ENCODE data around the gene PUM2. TPM values are rescaled to one million over a fixed set of nuclear protein-coding genes. Genes with fewer than 3 reads are reported as not detected.
"Not testable (repeated sequence)": the region's sequence is repeated elsewhere in the genome, so short reads cannot be mapped to it uniquely, and the experiment has no call there.

PUM2 gene
- total and polyA plus RNA-seq, 5 experiments from 2014 or later: 17.1 to 177 (median 19.0) TPM

GRCh38 chr2:20254731-20255130 is 95.9 kb downstream of the PUM2 start:
- no peak for ATAC-seq
- Mint-ChIP-seq H3K9me3 (no peaks in the 10 kb centered on the region), H3K27ac (no peak overlapping the region), H3K4me1 (no peaks in the 10 kb centered on the region), H3K27me3 (no peaks in the 10 kb centered on the region), H3K4me3 (no peak overlapping the region), H3K36me3 (peaks cover 0 to 85% (median 29%) of the 10 kb centered on the region in 3 donors)
- POLR2A ChIA-PET: no interaction called here
- DNase-seq: no peak

DNA sequence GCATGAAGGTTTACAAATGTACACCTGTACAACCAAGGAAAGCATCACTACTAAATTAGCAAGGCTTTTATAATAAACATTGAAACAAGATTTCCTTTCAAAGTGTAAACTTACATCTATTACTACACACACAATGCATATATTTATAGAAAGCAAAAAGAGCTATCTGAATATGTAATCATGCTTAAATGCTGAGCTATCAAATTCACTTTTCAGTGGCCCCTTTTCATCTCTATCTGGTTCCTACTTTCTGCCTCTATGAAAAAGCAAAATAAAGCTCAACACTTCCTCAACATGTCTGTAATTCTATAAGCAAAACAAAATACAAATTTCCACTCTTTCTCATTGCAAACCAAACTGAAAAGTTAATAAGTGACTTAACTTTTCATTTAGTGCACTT is 100.2 kb downstream of the PUM2 start:
- H3K27ac Mint-ChIP-seq: peak overlapping the region in 1 of 10 donors; percentile 28
- no peak for ATAC-seq

GRCh38 chr2:20249170-20249569 is 101.5 kb downstream of the PUM2 start:
- POLR2A ChIA-PET: no interaction called here
- Mint-ChIP-seq H3K27ac (peak overlapping the region in 5 of 10 donors; percentile 2 to 74 (median 35)), H3K27me3 (no peaks in the 10 kb centered on the region), H3K4me1 (peaks cover 0 to 2% (median 0%) of the 10 kb centered on the region in 4 donors), H3K9me3 (no peaks in the 10 kb centered on the region), H3K36me3 (peaks cover 8 to 72% (median 60%) of the 10 kb centered on the region in 3 donors), H3K4me3 (no peak overlapping the region)
- ATAC-seq (no peak), DNase-seq (no peak)

More for the DNA sequence above, 100.2 kb downstream of the PUM2 start:
- POLR2A ChIA-PET: no interaction called here
- H3K36me3 Mint-ChIP-seq: peaks cover 8 to 84% (median 65%) of the 10 kb centered on the region in 3 donors
- H3K9me3 Mint-ChIP-seq: no peaks in the 10 kb centered on the region
- no peaks in the 10 kb centered on the region for H3K4me1 Mint-ChIP-seq
- no peak for DNase-seq
- H3K4me3 Mint-ChIP-seq: no peak overlapping the region
- H3K27me3 Mint-ChIP-seq: no peaks in the 10 kb centered on the region

GRCh38 chr2:20247084-20247483 is 103.6 kb downstream of the PUM2 start:
- Mint-ChIP-seq H3K36me3 (peaks cover 8 to 51% (median 49%) of the 10 kb centered on the region in 3 donors), H3K27ac (peak overlapping the region in 5 of 10 donors; percentile 18 to 39 (median 35)), H3K27me3 (no peaks in the 10 kb centered on the region), H3K9me3 (no peaks in the 10 kb centered on the region), H3K4me1 (peaks cover under 1 to 9% (median 4%) of the 10 kb centered on the region in 4 donors), H3K4me3 (peak overlapping the region in 1 of 10 donors; percentile 20)
- ATAC-seq (peak in 1 of 2 donors; percentile 34), DNase-seq (no peak)
- POLR2A ChIA-PET: no interaction called here

DNA sequence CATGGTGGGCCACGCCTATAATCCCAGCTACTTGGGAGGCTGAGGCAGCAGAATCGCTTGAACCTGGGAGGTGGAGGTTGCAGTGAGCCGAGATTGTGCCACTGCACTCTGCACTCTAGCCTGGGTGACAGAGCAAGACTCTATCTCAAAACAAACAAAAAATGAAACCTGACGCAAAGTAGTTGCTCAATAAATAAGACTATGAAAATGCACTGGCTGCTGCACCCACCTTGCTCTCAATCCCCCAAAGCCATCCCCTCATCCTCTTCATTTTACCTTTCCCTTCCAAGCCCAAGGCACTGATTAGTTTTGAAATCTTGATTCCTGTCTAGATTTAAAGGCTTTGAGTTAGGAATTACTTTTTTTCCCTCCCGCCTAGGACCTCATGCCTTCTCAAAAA is 107.0 kb downstream of the PUM2 start:
- peaks cover 8 to 27% (median 19%) of the 10 kb centered on the region in 3 donors for H3K36me3 Mint-ChIP-seq
- peak overlapping the region in 6 of 10 donors; percentile 11 to 88 (median 44) for H3K27ac Mint-ChIP-seq
- DNase-seq, POLR2A ChIA-PET, ATAC-seq, H3K27me3 Mint-ChIP-seq, H3K9me3 Mint-ChIP-seq: not testable (repeated sequence)
- peak overlapping the region in 2 of 10 donors; percentile 4 to 57 for H3K4me3 Mint-ChIP-seq
- H3K4me1 Mint-ChIP-seq: peaks cover 5 to 17% (median 11%) of the 10 kb centered on the region in 4 donors

GRCh38 chr2:20242727-20243377 is 107.8 kb downstream of the PUM2 start:
- ATAC-seq: peak in 1 of 2 donors; percentile 35

DNA sequence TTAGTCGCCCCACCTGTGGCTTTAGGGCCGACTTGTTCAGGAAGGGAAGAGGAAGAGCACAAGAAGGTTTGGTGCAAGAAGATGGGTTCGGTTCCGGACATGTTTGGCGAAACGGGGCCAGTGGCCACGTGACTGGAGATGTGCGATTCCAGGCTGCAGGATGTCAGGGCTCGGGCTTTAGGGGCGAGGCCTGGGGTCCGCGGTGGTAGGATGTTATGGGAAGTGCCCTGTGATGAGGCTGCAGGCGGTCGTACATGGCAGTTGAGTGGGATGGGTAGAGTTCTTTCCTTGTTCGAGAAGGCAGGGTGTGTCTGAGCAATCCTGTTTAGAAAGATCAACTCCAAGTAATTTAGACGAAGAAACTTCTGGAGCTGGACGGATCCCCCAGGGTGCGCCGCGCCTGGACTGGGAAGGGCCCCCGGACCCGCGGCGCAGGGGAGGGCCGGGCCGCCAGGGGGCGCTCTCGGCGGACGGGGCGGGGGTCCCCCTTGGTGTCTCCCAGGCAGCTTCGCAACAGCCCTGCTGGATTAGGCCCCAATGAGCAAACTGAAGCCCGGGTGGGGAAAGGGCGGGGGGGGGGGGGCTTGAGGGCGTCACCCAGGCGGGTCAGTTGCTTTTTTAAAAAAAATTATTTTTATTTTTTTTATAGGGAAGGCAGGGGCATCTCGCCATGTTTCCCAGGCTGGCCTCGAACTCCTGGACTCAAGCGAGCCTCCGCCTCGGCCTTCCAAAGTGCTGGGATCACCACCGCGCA is 108.5 kb downstream of the PUM2 start:
- H3K9me3 Mint-ChIP-seq: peaks cover 0 to 12% (median 0%) of the 10 kb centered on the region in 9 donors
- peak overlapping the region; percentile 30 to 85 (median 67) for H3K4me3 Mint-ChIP-seq
- POLR2A ChIA-PET: no interaction called here
- DNase-seq: peak in 5 of 10 donors; percentile 16 to 46 (median 29)
- peak; percentile 59 to 61 for ATAC-seq
- H3K4me1 Mint-ChIP-seq: peaks cover 5 to 17% (median 11%) of the 10 kb centered on the region in 4 donors
- H3K27ac Mint-ChIP-seq: peak overlapping the region in 8 of 10 donors; percentile 41 to 90 (median 75)
- peaks cover 0 to 10% (median 2%) of the 10 kb centered on the region in 5 donors for H3K27me3 Mint-ChIP-seq
- peaks cover 0 to 13% (median 7%) of the 10 kb centered on the region in 3 donors for H3K36me3 Mint-ChIP-seq

More at GRCh38 chr2:20242727-20243377, 107.8 kb downstream of the PUM2 start:
- Mint-ChIP-seq H3K27me3 (peaks cover 0 to 3% (median 0%) of the 10 kb centered on the region in 5 donors), H3K36me3 (peaks cover 4 to 20% (median 13%) of the 10 kb centered on the region in 3 donors), H3K4me1 (peaks cover 5 to 17% (median 11%) of the 10 kb centered on the region in 4 donors), H3K4me3 (peak overlapping the region in 3 of 10 donors; percentile 8 to 70 (median 24)), H3K9me3 (peaks cover 0 to 5% (median 0%) of the 10 kb centered on the region in 9 donors), H3K27ac (peak overlapping the region in 4 of 10 donors; percentile 56 to 80 (median 68))
- POLR2A ChIA-PET: no interaction called here
- no peak for DNase-seq

GRCh38 chr2:20240291-20240690 is 110.4 kb downstream of the PUM2 start:
- H3K27ac Mint-ChIP-seq, ATAC-seq, H3K36me3 Mint-ChIP-seq, DNase-seq, POLR2A ChIA-PET, H3K4me3 Mint-ChIP-seq: not testable (repeated sequence)
- H3K27me3 Mint-ChIP-seq: peaks cover 8 to 27% (median 10%) of the 10 kb centered on the region in 5 donors
- H3K4me1 Mint-ChIP-seq: peaks cover 6 to 17% (median 11%) of the 10 kb centered on the region in 4 donors
- peaks cover 0 to 13% (median 0%) of the 10 kb centered on the region in 9 donors for H3K9me3 Mint-ChIP-seq

DNA sequence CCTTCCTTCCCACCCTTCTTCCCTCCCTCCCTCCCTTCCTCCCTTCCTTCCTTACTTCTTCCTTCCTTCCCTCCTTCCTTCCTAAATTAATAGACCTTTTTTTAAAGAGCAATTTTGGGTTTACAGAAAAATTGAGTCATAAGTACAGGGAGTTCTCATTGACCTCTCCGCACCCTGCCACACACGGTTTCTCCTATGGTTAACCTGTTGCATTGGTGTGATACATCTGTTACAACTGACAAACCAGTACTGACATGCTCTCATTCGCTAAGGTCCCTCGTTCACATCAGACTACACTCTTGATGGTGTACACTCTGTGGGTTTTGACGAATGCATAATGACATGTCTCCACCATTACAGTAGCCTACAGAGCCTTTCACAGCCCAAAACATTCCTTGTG is 114.1 kb downstream of the PUM2 start:
- DNase-seq (peak in 1 of 10 donors; percentile 6), ATAC-seq (no peak)
- H3K4me3 Mint-ChIP-seq: no peak overlapping the region
- H3K27ac Mint-ChIP-seq: no peak overlapping the region
- peaks cover 10 to 37% (median 13%) of the 10 kb centered on the region in 5 donors for H3K27me3 Mint-ChIP-seq
- POLR2A ChIA-PET: no interaction called here
- H3K36me3 Mint-ChIP-seq: no peaks in the 10 kb centered on the region
- H3K4me1 Mint-ChIP-seq: peaks cover 1 to 3% (median 2%) of the 10 kb centered on the region in 4 donors
- peaks cover 0 to 13% (median 0%) of the 10 kb centered on the region in 9 donors for H3K9me3 Mint-ChIP-seq

DNA sequence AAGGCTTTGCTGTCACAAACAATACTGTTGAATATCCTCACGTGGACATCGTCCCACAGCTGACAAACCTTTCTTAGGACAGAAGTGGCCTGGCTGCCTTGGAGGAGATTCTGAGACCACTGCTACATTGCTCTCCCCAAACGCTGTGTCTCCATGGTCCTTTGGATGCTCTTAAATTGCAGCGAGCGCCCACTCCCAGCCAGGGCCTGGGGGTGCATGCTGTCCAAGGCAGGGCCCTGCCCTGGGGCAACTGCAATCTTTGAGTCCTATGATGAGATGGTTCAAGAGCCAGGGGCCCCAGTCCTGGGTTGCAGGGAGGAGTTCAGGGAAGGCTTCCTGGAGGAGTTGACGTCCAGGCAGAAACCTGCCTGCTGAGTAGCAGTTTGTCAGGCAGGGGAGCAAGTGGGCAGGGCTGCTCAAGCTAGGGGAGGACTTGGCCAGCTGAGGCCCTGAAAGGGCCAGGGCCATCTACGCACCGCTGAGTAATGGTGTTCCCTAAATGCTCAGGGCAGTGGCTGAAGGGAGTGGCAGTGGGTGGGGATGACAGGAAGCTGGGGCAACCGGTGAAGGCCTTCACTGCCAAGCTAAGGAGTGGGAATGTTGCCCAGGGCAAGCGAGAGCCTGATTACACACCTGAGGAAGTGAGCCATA is 114.9 kb downstream of the PUM2 start:
- POLR2A ChIA-PET: no interaction called here

DNA sequence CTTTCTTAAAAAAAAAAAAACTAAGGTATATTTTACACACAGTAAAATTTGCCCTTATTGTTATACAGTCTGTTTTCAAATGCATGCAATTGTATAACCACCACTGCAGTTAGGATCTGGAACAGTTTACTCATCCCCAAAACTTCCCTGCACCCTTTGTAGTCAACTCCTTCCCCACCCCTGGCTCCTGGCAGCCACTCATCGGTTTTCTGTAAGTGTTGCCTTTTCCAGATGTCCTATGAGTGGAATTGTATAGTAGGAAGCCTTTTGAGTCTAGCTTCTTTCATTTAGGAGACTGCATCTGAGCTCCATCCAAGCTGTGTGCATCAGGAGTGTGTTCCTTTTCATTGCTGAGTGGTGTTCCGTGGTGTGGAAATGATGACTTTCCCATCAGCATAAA is 116.0 kb downstream of the PUM2 start:
- H3K4me1 Mint-ChIP-seq, H3K36me3 Mint-ChIP-seq, H3K4me3 Mint-ChIP-seq, H3K27ac Mint-ChIP-seq, POLR2A ChIA-PET, ATAC-seq: not testable (repeated sequence)
- H3K27me3 Mint-ChIP-seq: peaks cover 10 to 54% (median 18%) of the 10 kb centered on the region in 5 donors
- H3K9me3 Mint-ChIP-seq: peaks cover 0 to 13% (median 0%) of the 10 kb centered on the region in 9 donors
- peak in 1 of 10 donors; percentile 2 for DNase-seq

More for the DNA sequence above, 114.9 kb downstream of the PUM2 start:
- DNase-seq (peak in 1 of 10 donors; percentile 7), ATAC-seq (no peak)
- Mint-ChIP-seq H3K27ac (no peak overlapping the region), H3K9me3 (peaks cover 0 to 13% (median 0%) of the 10 kb centered on the region in 9 donors), H3K4me3 (no peak overlapping the region), H3K27me3 (peaks cover 10 to 44% (median 18%) of the 10 kb centered on the region in 5 donors), H3K4me1 (peaks cover 0 to 2% (median 0%) of the 10 kb centered on the region in 4 donors), H3K36me3 (no peaks in the 10 kb centered on the region)

DNA sequence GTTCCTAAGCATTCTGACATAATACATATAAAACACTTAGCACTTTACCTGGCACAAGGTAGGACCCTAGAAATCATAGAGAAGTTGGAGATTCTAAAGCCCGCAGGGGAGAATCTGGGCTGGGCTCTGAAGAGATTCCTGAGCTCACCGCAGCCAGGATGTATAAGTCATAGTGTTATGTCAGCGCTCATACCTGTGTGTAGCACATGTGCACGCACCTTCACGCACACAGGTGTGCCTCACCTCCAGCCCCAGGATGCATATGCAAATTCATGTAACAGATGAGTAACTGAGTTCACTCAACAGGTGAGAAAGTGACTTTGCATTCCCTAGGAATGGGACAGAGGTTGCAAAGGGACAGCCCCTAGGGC is 117.8 kb downstream of the PUM2 start:
- Mint-ChIP-seq H3K27me3 (peaks cover 14 to 68% (median 28%) of the 10 kb centered on the region in 5 donors), H3K4me3 (no peak overlapping the region), H3K36me3 (no peaks in the 10 kb centered on the region), H3K4me1 (peaks cover 0 to 2% (median 0%) of the 10 kb centered on the region in 4 donors), H3K9me3 (peaks cover 0 to 8% (median 1%) of the 10 kb centered on the region in 9 donors), H3K27ac (peak overlapping the region in 1 of 10 donors; percentile 45)
- POLR2A ChIA-PET: no interaction called here
- ATAC-seq (no peak), DNase-seq (peak in 1 of 10 donors; percentile 0)

Measured in naive thymus-derived CD8-positive, alpha-beta T cell (primary cell).